PC-3 (cell line): ENCODE measurements around the gene IQCK.

Source experiments
- EZH2 ChIP-seq: fragments of 300-600 bp; sonication (generic); IDR thresholded peaks from one replicate; pipeline ENCODE4 v1.6.1; 2017; ENCODE audit warnings: antibody characterized with exemption, mild to moderate bottlenecking, low read length; ENCODE audit not compliant: unreplicated experiment
- EZH2phosphoT487 ChIP-seq: fragments of 300-600 bp; sonication (generic); IDR thresholded peaks from 2 replicates; pipeline ENCODE4 v1.6.1; 2018; ENCODE audit warnings: mild to moderate bottlenecking, antibody characterized with exemption, low read length, borderline replicate concordance
- TF ChIP-seq, protein P1 (sequence below): fragments of 300-600 bp; sonication (generic); conservative IDR thresholded peaks from 2 replicates; pipeline ENCODE4 v1.5.1; 2017; ENCODE audit warnings: antibody characterized with exemption, low read depth, mild to moderate bottlenecking, low read length

GRCh38 chr16:19844945-19845641 is 127.0 kb downstream of the IQCK start:
- TF ChIP-seq, protein P1, sequence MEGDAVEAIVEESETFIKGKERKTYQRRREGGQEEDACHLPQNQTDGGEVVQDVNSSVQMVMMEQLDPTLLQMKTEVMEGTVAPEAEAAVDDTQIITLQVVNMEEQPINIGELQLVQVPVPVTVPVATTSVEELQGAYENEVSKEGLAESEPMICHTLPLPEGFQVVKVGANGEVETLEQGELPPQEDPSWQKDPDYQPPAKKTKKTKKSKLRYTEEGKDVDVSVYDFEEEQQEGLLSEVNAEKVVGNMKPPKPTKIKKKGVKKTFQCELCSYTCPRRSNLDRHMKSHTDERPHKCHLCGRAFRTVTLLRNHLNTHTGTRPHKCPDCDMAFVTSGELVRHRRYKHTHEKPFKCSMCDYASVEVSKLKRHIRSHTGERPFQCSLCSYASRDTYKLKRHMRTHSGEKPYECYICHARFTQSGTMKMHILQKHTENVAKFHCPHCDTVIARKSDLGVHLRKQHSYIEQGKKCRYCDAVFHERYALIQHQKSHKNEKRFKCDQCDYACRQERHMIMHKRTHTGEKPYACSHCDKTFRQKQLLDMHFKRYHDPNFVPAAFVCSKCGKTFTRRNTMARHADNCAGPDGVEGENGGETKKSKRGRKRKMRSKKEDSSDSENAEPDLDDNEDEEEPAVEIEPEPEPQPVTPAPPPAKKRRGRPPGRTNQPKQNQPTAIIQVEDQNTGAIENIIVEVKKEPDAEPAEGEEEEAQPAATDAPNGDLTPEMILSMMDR, result no peak
- TF ChIP-seq EZH2, result no peak
- TF ChIP-seq EZH2phosphoT487, result no peak
